RWPE2 (cell line): ENCODE data around the gene UBE2E2.

Experiments used
- ATAC-seq: fragments of 200-7000 bp; cut with Tn5 transposase; 3 replicates; pipeline ENCODE4 v1.9.1; 2021; ENCODE audit warnings: low read depth
- DNase-seq: peaks from one replicate; pipeline ENCODE4 v3.0.0-alpha.2; 2020; ENCODE audit warnings: low spot score
- H3K27ac ChIP-seq: fragments of 450-650 bp; 2 replicates; pipeline ENCODE4 v1.5.1; 2017; ENCODE audit warnings: mild to moderate bottlenecking; ENCODE audit not compliant: poor library complexity, severe bottlenecking
- H3K27me3 ChIP-seq: fragments of 250-450 bp; sonication (Bioruptor Pico); 2 replicates; pipeline ENCODE4 v1.5.1; 2021; ENCODE audit warnings: mild to moderate bottlenecking, moderate library complexity; ENCODE audit not compliant: insufficient read depth, poor library complexity, severe bottlenecking
- H3K36me3 ChIP-seq: fragments of 250-450 bp; sonication (Bioruptor Pico); 2 replicates; pipeline ENCODE4 v1.5.1; 2020; ENCODE audit warnings: low read depth, mild to moderate bottlenecking, moderate library complexity
- H3K4me1 ChIP-seq: fragments of 250-450 bp; sonication (Bioruptor Pico); 2 replicates; pipeline ENCODE4 v1.5.1; 2021; ENCODE audit warnings: mild to moderate bottlenecking, moderate library complexity; ENCODE audit not compliant: insufficient read depth, poor library complexity, severe bottlenecking
- H3K4me3 ChIP-seq: fragments of 250-450 bp; sonication (Bioruptor Pico); 2 replicates; pipeline ENCODE4 v1.5.1; 2021; ENCODE audit warnings: mild to moderate bottlenecking, moderate library complexity; ENCODE audit not compliant: severe bottlenecking
- H3K9me3 ChIP-seq: fragments of 250-450 bp; sonication (Bioruptor Pico); 2 replicates; pipeline ENCODE4 v1.5.1; 2021; ENCODE audit warnings: mild to moderate bottlenecking, moderate library complexity; ENCODE audit not compliant: severe bottlenecking
- TF ChIP-seq, protein P1 (sequence below): fragments of 450-650 bp; IDR thresholded peaks from one replicate; pipeline ENCODE4 v1.5.1; 2017; ENCODE audit warnings: mild to moderate bottlenecking, moderate library complexity; ENCODE audit not compliant: poor library complexity, severe bottlenecking

Gene UBE2E2

DNA sequence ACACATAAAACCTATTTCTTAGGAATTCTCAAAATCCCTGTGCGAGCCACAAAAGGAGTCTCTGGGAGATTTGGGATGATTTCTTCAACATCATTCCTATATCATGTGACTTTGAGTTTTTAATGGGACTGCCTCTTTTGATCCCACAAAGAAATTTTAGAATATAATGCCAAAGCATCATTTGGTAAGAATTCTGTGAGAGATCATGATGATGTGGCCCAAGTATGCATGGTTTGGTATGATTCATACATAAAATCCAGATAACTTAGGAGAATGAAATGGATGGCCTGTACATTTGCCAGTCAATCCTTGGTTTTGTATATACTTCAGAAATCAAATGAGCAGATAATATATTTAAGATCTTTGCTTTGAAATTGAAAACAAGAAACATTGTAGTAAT is 61.3 kb downstream of the UBE2E2 start:
- no peaks in the 10 kb centered on the region for H3K9me3 ChIP-seq
- H3K27ac ChIP-seq = peak overlapping the region; percentile 79
- no peaks in the 10 kb centered on the region for H3K27me3 ChIP-seq
- H3K4me1 ChIP-seq = peaks cover 22% of the 10 kb centered on the region
- TF ChIP-seq, protein P1, sequence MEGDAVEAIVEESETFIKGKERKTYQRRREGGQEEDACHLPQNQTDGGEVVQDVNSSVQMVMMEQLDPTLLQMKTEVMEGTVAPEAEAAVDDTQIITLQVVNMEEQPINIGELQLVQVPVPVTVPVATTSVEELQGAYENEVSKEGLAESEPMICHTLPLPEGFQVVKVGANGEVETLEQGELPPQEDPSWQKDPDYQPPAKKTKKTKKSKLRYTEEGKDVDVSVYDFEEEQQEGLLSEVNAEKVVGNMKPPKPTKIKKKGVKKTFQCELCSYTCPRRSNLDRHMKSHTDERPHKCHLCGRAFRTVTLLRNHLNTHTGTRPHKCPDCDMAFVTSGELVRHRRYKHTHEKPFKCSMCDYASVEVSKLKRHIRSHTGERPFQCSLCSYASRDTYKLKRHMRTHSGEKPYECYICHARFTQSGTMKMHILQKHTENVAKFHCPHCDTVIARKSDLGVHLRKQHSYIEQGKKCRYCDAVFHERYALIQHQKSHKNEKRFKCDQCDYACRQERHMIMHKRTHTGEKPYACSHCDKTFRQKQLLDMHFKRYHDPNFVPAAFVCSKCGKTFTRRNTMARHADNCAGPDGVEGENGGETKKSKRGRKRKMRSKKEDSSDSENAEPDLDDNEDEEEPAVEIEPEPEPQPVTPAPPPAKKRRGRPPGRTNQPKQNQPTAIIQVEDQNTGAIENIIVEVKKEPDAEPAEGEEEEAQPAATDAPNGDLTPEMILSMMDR = no peak
- DNase-seq = no peak
- H3K36me3 ChIP-seq = no peaks in the 10 kb centered on the region
- ATAC-seq = peak; percentile 84
- H3K4me3 ChIP-seq = no peak overlapping the region

DNA sequence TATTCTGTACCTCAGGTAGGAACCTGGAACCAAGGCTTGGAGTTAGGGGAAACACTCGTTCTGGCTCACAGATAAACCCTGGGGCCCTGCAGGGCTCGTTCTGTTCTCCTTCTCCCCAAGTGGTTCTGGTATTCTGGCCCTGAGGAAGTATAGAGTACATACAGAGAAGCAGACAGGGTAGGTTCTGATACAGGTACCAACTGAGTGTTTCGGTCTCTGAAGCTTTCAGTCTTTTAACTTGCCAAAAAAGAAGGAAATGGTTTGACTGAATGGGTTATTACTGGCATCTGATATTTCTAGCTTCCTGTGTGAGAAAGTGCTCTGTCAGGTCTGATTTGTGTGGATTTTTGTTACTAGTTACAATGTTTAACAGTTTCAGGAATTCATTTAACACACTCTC is 67.3 kb downstream of the UBE2E2 start:
- H3K4me1 ChIP-seq = no peaks in the 10 kb centered on the region
- no peak overlapping the region for H3K27ac ChIP-seq
- H3K4me3 ChIP-seq = no peak overlapping the region
- no peaks in the 10 kb centered on the region for H3K27me3 ChIP-seq
- DNase-seq = no peak
- H3K9me3 ChIP-seq = no peaks in the 10 kb centered on the region
- TF ChIP-seq, protein P1 = no peak
- no peaks in the 10 kb centered on the region for H3K36me3 ChIP-seq
- ATAC-seq = no peak

DNA sequence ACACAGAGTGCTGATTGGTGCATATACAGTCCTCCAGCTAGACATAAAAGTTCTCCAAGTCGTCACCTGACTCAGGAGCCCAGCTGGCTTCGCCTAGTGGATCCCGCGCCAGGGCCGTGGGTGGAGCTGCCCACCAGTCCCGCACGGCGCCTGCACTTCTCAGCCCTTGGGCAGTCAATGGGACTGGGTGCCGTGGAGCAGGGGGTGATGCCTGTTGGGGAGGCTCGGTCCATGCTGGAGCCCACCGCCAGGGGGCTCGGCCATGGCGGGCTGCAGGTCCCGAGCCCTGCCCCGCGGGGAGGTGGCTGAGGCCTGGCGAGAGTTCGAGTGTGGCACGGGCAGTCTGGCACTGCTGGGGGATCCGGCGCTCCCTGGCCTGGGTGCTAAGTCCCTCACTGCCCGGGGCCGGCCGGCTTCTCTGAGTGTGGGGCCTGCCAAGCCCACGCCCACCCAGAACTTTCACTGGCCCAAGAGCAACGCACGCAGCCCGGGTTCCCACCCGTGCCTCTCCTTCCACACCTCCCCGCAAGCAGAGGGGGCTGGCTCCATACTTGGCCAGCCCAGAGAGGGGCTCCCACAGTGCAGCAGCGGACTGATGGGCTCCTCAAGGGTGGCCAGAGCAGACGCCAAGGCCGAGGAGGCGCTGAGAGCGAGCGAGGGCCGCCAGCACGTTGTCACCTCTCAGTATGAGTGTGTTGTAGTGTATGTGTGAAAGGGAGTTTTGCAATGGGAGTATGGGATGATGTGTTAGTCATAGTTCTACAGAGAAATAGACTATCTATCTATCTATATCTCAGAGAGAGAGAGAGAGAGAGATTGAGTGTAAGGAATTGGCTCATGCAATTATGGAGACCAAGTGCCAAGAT is 69.0 kb downstream of the UBE2E2 start:
- Histone ChIP-seq H3K27ac (no peak overlapping the region), H3K36me3 (no peaks in the 10 kb centered on the region), H3K27me3 (no peaks in the 10 kb centered on the region), H3K9me3 (no peaks in the 10 kb centered on the region), H3K4me1 (no peaks in the 10 kb centered on the region), H3K4me3 (no peak overlapping the region)
- ATAC-seq (no peak), DNase-seq (no peak)
- TF ChIP-seq, protein P1 = no peak

DNA sequence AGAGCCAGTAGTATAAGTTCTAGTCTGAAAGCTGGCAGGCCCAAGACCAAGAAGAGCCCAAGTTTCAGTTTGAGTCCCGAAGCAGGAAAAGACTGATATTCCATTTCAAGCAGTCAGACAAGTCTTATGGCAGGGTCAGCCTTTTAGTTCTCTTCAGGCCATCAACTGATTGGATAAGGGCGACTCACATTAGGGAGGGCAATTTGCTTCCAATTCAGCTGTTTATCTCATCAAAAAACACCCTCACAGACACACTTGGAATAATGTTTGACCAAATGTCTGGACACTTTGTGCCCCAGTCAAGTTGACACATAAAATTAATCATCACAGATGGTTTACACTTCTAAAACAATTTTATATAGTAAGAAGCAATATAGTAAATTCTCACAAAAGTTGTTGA is 69.7 kb downstream of the UBE2E2 start:
- Histone ChIP-seq H3K27ac (no peak overlapping the region), H3K9me3 (no peaks in the 10 kb centered on the region), H3K4me3 (no peak overlapping the region), H3K36me3 (no peaks in the 10 kb centered on the region), H3K27me3 (no peaks in the 10 kb centered on the region), H3K4me1 (no peaks in the 10 kb centered on the region)
- DNase-seq (no peak), ATAC-seq (no peak)
- TF ChIP-seq, protein P1 = no peak

DNA sequence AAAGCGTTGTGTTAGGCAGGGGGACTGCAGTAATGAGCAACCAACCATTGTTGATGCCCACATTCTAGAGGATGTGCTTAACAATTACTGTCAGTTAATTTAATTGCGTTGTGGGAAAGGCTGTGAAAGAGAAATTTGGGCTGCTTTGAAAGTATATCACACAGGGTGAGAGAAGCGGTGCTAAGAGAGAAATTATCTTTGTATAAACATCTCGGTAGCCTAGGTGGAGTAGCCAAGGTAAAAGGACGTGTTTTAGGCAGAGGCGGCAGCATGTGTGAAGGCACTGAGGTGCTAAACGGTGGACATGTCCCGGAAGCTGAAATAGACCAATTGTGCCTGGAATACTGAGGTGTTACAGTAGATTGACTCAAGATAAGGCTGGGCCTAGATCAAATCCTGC is 71.9 kb downstream of the UBE2E2 start:
- Histone ChIP-seq H3K9me3 (no peaks in the 10 kb centered on the region), H3K4me1 (no peaks in the 10 kb centered on the region), H3K27ac (no peak overlapping the region), H3K36me3 (no peaks in the 10 kb centered on the region), H3K27me3 (no peaks in the 10 kb centered on the region), H3K4me3 (no peak overlapping the region)
- ATAC-seq = no peak
- no peak for DNase-seq
- TF ChIP-seq, protein P1 = no peak
